ENCODE measurements around the gene RABAC1. TPM values are rescaled to one million over a fixed set of nuclear protein-coding genes. Genes with fewer than 3 reads are reported as not detected.
A peak's percentile ranks its signal among the peaks of the same experiment; 100 is the strongest.
"Not testable (repeated sequence)": the region's sequence is repeated elsewhere in the genome, so short reads cannot be mapped to it uniquely, and the experiment has no call there.

Gene RABAC1
- total and polyA plus RNA-seq, 2 donors = 89.0 to 339 TPM

DNA sequence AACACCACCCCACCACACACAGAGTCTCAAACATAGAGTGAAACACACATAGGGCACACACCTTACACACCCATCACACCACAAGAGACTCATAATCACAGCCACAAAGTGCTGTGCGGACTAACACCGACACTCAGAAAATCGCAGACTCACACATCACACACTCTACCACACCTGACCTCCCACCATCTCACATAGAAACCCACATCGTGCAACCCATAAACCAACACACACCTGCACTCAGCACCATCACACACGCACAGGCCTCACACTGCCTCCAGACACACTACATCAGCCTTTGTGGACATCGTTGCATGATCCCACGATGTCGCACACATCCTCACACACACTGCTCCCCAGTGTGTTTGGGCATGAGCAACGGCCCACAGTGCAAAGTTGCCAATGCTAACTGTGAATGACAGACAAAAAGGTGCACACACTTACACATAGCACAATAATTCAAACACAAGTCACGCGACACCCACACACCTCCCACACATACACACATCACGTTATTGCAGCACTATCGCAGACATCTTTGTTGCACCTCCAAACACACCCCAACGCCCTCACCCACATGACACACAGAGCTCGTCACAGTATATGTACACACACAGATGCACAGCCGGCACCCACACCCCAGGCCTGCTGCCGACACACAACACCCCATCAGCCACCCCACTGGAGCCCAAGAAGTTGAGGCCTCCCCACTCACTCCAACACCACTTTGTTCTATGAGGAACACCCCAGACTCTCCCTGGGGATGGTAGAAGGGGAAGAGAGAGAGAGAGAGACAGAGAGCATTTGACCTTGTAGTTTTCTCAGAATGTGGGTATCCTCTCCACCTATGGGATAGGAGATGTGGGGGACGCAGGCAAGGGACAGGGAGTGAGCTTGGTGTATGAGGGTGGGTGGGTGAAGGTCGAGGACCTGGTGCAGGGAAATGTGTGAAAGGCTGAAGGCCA is 36.2 kb upstream of the RABAC1 start:
- no peak overlapping the region for H3K27ac ChIP-seq (ENCODE audit: low read depth)
- DNase-seq (ENCODE audit: extremely low spot score) = no peak
- WGBS = 84% methylated on average over 19 of the region's 19 CpGs

DNA sequence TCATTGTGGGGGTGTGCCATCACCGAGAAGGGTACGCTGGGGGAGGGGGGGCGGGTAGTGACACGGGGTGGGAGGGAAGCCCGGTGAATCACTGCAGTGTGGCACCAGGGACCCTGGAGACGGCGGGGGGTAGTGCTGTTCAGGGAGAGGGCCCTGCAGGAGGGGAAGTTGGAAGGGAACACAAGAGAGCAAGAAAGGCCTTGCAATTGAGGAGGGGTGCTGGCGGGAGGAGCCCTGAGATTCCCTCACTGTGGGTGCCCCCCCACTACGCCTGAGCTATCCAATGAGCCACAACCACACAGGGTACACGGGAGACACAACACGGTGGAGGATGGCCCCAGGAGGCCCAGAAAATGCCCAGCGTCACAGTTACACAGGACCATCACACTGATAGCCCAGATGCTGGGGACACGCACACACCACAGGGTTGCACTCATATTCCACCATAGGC is 35.4 kb upstream of the RABAC1 start:
- Histone ChIP-seq H3K27ac (ENCODE audit: low read depth) (no peak overlapping the region), H3K36me3 (ENCODE audit: insufficient read depth) (no peaks in the 10 kb centered on the region), H3K4me3 (ENCODE audit: low read depth, low read length) (peak overlapping the region; percentile 38), H3K4me1 (ENCODE audit: insufficient read depth) (no peaks in the 10 kb centered on the region)
- WGBS = 24% methylated on average over 13 of the region's 13 CpGs
- DNase-seq (ENCODE audit: extremely low spot score) = no peak

More for the DNA sequence above, 36.2 kb upstream of the RABAC1 start:
- Histone ChIP-seq H3K36me3 (ENCODE audit: insufficient read depth) (no peaks in the 10 kb centered on the region), H3K4me3 (ENCODE audit: low read depth, low read length) (no peak overlapping the region), H3K4me1 (ENCODE audit: insufficient read depth) (no peaks in the 10 kb centered on the region)

DNA sequence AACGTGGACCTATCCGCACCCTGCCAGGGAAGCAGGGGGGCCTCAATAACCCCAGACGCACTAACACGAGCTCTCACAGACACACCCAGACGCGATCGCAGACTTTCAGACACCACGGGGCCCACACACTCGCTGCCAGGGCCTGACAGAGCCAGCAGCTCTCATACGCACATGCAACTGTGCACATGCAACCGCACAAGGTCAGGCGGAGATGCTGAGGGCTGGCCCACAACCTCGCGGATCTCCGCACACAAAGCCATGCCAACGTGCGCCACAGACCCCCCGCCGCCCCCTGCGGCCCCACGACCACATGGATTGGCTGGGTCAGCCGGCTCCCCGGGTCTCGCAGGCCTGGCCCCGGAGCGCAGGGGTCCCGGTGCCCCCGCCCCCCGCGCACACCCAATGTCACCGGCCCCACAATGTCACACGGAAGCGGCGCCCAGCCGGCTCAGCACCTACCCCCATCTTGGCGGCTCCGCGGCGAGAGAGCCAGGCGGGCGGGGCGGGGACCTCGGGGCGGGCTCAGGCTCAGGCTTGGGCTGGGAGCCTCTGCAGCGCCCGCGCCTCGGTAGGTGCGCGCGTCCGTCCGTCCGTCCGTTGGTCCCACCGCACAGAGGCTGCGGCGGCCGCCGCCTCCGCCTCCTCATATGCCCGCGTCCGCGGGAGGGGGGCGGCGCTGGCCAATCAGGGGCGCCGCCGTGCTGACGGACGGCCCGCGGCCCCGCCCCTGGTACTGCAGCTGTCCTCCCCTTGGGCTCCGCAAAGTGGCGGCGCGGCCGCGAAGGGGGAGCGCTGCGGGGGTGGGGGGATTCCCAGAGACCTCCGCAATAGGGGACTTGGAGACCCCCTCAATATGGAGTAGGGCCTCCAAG is 34.7 kb upstream of the RABAC1 start, which contains the start of gene ATP1A3:
TSS of gene ATP1A3 (minus strand) at position 619 of the 872 bp plus-strand sequence. CDS start at position 465, 154 bp downstream.
- Histone ChIP-seq H3K27ac (ENCODE audit: low read depth) (no peak within 1 kb of the TSS), H3K36me3 (ENCODE audit: insufficient read depth) (no peaks in the 10 kb centered on the region), H3K4me1 (ENCODE audit: insufficient read depth) (no peaks in the 10 kb centered on the region), H3K4me3 (ENCODE audit: low read depth, low read length) (peak within 1 kb of the TSS; percentile 38)
- under 1% methylated on average over 84 of the region's 84 CpGs for WGBS
- DNase-seq (ENCODE audit: extremely low spot score) = no peak

DNA sequence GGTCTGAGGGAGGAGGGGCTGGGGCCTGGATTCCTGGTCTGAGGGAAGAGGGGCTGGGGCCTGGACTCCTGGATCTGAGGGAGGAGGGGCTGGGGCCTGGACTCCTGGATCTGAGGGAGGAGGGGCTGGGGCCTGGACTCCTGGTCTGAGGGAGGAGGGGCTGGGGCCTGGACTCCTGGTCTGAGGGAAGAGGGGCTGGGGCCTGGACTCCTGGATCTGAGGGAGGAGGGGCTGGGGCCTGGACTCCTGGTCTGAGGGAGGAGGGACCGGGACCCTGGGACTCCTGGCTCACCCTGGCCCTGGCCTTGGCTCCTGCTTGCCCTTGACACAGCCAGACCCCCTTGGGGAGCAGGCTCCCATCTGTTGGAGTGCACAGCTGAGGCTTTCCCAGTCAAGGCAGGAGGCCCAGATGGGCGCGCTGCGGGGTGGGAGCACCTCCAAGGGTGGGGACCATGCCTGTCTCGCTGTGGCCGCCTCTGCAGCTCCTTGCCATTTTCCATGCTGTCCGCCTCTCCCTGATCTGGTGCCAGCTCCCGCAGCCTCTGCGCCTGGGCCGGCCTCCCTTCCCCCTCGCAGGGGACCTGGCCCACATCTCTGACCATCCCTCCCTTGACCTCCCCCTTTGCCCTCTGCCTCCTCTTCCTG is 32.9 kb upstream of the RABAC1 start:
- H3K27ac ChIP-seq (ENCODE audit: low read depth); DNase-seq (ENCODE audit: extremely low spot score); H3K4me3 ChIP-seq (ENCODE audit: low read depth, low read length); H3K4me1 ChIP-seq (ENCODE audit: insufficient read depth); H3K36me3 ChIP-seq (ENCODE audit: insufficient read depth): not testable (repeated sequence)
- WGBS = 82% methylated on average over 11 of the region's 11 CpGs

DNA sequence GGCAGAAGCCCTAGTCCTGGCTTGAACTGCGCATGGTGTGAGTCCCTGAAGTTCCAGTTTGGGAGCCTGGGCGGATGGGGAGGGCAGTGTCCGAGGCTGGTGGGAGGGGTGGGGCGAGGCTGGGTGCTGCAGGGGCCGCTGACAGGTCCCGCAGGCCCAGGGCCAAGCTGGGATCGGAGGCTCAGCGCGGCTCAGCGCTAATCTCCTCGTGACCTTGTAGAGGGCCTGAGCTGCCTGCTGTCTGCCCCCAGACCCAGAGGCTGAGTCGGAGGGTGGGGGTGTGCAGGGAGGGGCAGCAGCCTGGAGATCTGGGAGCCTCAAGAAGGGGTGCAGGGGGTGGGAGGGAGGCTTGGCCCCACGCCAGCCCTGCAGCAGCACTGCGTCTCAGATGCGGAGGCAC is 31.9 kb upstream of the RABAC1 start:
- Histone ChIP-seq H3K4me3 (ENCODE audit: low read depth, low read length) (no peak overlapping the region), H3K4me1 (ENCODE audit: insufficient read depth) (no peaks in the 10 kb centered on the region), H3K36me3 (ENCODE audit: insufficient read depth) (no peaks in the 10 kb centered on the region), H3K27ac (ENCODE audit: low read depth) (no peak overlapping the region)
- 27% methylated on average over 15 of the region's 15 CpGs for WGBS
- DNase-seq (ENCODE audit: extremely low spot score) = no peak

DNA sequence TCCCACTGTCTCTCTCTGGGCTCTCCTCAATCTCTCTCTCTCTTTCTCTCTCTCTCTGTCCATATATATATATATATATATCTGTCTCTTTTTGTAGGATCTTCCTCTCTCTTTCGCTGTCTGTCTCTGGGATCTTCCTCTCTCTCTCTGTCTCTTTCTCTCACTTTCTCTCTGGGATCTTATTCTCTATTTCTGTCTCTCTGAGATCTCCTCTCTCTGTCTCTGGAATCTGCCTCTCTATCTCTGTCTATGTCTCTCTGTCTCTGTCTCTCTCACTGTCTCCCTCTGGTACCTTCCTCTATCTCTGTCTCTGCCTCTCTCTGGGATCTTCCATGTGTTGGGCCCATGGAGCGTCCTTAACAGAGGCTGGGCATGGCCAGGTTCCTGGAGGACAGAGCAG is 31.5 kb upstream of the RABAC1 start:
- DNase-seq (ENCODE audit: extremely low spot score) = no peak

DNA sequence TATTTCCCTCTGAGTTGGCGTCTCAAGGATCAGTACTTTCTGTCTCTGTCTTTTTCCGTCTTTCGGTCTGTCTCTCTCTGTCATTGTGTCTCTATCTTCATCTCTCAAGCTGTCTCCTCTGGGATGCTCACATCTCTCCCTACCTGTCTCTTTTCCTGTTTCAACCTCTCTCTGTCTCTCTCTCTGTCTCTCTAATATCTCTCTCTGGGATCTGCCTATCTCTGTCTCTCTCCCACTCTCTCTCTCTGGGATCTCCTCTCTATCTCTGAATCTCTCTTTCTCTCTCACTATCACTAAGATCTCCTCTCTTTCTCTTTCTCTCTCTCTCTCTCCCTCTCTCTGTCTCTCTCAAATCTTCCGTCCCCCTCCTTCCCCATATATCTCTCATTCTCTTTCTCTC is 30.9 kb upstream of the RABAC1 start:
- Histone ChIP-seq H3K36me3 (ENCODE audit: insufficient read depth) (no peaks in the 10 kb centered on the region), H3K4me3 (ENCODE audit: low read depth, low read length) (no peak overlapping the region), H3K27ac (ENCODE audit: low read depth) (no peak overlapping the region), H3K4me1 (ENCODE audit: insufficient read depth) (no peaks in the 10 kb centered on the region)
- DNase-seq (ENCODE audit: extremely low spot score) = no peak
- WGBS = 87% methylated on average over 4 of the region's 4 CpGs

More for the DNA sequence above, 31.5 kb upstream of the RABAC1 start:
- Histone ChIP-seq H3K27ac (ENCODE audit: low read depth) (no peak overlapping the region), H3K4me1 (ENCODE audit: insufficient read depth) (no peaks in the 10 kb centered on the region), H3K36me3 (ENCODE audit: insufficient read depth) (no peaks in the 10 kb centered on the region), H3K4me3 (ENCODE audit: low read depth, low read length) (no peak overlapping the region)
- 66% methylated on average over 2 of the region's 2 CpGs for WGBS

DNA sequence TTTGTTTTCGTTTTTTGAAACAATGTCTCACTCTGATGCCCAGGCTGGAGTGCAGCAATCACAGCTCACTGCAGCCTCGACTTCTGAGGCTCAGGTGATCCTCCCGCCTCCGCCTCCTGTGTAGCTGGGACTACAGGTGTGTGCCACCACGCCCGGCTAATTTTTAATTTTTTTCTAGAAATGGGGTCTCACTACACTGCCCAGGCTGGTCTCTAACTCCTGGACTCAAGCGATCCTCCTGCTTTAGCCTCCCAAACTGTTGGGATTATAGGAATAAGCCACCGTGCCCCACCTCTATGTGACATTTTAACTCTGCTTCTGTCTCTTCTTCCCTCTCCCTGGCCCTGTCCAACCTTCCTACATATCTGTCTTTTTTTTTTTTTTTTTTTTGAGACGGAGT is 29.8 kb upstream of the RABAC1 start:
- Histone ChIP-seq H3K27ac (ENCODE audit: low read depth) (no peak overlapping the region), H3K36me3 (ENCODE audit: insufficient read depth) (no peaks in the 10 kb centered on the region), H3K4me1 (ENCODE audit: insufficient read depth) (no peaks in the 10 kb centered on the region), H3K4me3 (ENCODE audit: low read depth, low read length) (no peak overlapping the region)
- DNase-seq (ENCODE audit: extremely low spot score) = no peak
- WGBS = 91% methylated on average over 9 of the region's 9 CpGs

DNA sequence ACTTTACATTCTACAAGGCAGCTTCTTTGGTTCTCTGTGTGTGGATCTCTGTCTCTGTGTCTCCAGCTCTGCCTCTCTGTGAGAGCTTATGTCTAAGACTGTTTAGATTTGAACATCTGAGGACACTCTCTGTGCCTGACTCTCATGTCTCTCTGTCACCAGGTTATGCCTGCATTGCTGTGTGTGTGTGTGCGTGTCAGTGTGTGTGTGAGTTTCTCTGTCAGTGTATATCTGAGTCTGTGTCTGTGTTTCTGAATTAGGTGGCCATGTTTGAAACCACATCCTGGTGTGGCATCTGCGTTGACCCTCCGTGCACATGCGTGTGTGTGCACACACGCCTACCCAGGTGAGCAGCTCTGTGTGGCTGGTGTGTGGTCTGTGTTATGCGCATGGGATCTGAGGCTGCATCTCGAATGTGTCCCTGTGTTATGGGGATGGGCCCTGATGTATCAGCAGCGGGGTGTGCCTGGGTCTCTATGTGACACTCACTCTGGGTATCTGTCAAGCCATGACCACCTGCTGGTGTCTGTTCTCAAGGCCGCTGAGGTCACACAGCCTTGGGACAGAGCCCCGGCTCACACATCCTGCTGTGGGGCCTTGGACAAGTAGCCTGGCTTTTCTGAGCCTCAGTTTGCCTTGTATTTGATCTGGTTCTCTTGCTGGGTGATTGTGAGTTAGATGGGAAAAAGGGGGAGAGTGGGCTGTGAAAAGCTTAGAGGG is 28.2 kb upstream of the RABAC1 start:
- WGBS = 85% methylated on average over 10 of the region's 10 CpGs
- no peak for DNase-seq (ENCODE audit: extremely low spot score)
- H3K27ac ChIP-seq (ENCODE audit: low read depth) = no peak overlapping the region
- H3K4me1 ChIP-seq (ENCODE audit: insufficient read depth) = no peaks in the 10 kb centered on the region
- H3K4me3 ChIP-seq (ENCODE audit: low read depth, low read length) = no peak overlapping the region
- no peaks in the 10 kb centered on the region for H3K36me3 ChIP-seq (ENCODE audit: insufficient read depth)

DNA sequence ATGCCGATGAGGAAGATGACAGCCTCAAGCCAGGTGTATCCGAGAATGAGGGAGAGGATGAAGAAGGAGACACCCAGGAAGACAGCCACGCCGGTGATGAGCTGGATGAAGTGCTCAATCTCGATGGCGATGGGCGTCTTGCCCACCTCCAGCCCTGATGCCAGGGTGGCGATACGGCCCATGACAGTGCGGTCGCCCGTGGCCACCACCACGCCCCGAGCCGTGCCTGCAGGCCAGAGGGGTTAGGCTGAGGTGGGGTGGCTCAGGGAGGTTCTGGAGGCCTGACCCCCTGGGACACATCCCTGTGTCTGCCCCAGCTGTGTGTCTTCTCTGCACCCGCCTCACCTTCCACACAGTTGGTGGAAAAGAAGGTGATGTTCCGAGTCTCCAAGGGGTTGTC is 25.8 kb upstream of the RABAC1 start:
- no peak for DNase-seq (ENCODE audit: extremely low spot score)
- Histone ChIP-seq H3K27ac (ENCODE audit: low read depth) (no peak overlapping the region), H3K4me3 (ENCODE audit: low read depth, low read length) (no peak overlapping the region), H3K4me1 (ENCODE audit: insufficient read depth) (no peaks in the 10 kb centered on the region), H3K36me3 (ENCODE audit: insufficient read depth) (no peaks in the 10 kb centered on the region)
- 89% methylated on average over 17 of the region's 17 CpGs for WGBS

DNA sequence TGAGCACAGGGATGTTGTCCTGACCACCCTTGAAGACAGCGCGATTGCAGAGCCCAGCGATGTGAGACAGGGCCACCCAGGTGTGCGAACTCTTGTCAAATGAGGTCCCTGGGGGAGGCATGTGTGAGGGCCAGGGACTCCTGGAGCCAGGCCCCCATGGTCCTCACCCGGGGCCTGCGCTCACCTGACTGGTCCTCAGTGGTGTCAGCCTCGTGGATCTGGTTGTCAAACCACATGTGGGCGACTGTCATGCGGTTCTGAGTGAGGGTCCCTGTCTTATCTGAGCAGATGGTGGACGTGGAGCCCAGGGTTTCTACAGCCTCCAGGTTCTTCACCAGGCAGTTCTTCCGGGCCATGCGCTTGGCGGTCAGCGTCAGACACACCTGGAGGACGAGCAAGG is 22.6 kb upstream of the RABAC1 start:
- DNase-seq (ENCODE audit: extremely low spot score) = no peak
- no peaks in the 10 kb centered on the region for H3K36me3 ChIP-seq (ENCODE audit: insufficient read depth)
- 84% methylated on average over 15 of the region's 15 CpGs for WGBS
- no peak overlapping the region for H3K27ac ChIP-seq (ENCODE audit: low read depth)
- H3K4me3 ChIP-seq (ENCODE audit: low read depth, low read length) = no peak overlapping the region
- no peaks in the 10 kb centered on the region for H3K4me1 ChIP-seq (ENCODE audit: insufficient read depth)

DNA sequence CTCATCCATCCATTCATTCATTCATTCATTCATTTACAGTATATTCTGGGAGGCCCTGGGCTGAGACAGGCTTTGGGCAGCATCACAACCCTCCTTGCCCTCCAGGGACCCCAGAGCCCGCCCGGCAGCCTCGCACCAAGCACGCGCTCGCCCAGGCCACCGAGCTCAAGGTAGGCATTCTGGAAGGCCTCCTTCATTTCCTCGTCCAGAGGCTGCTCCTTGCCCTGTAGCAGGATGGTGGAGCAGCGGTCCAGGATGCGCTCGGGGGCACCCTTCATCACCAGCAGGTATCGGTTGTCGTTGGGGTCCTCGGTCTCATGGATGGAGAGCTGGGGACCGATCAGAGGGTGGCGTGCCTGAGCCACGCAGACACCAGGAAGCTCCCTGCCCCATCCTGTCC is 19.3 kb upstream of the RABAC1 start:
- WGBS = 88% methylated on average over 17 of the region's 17 CpGs
- Histone ChIP-seq H3K4me3 (ENCODE audit: low read depth, low read length) (no peak overlapping the region), H3K36me3 (ENCODE audit: insufficient read depth) (no peaks in the 10 kb centered on the region), H3K27ac (ENCODE audit: low read depth) (no peak overlapping the region), H3K4me1 (ENCODE audit: insufficient read depth) (no peaks in the 10 kb centered on the region)
- DNase-seq (ENCODE audit: extremely low spot score) = no peak

DNA sequence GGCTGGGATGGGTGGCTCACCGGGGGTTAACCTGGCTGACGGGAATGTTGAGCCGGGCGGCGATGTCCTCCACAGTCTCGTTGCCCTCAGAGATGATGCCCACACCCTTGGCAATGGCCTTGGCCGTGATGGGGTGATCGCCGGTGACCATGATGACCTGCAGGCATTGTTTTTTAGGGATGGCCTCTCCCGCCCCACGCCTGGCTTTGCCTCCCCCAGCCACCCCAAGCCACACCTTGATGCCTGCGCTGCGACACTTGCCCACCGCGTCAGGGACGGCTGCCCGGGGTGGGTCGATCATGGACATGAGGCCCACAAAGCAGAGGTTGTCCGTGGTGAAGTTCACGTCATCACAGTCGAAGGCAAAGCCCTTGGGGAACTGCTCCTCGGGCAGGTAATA is 18.8 kb upstream of the RABAC1 start:
- H3K4me1 ChIP-seq (ENCODE audit: insufficient read depth) = no peaks in the 10 kb centered on the region
- no peak overlapping the region for H3K27ac ChIP-seq (ENCODE audit: low read depth)
- WGBS = 81% methylated on average over 22 of the region's 22 CpGs
- no peaks in the 10 kb centered on the region for H3K36me3 ChIP-seq (ENCODE audit: insufficient read depth)
- no peak overlapping the region for H3K4me3 ChIP-seq (ENCODE audit: low read depth, low read length)
- DNase-seq (ENCODE audit: extremely low spot score) = no peak

All from urinary bladder (tissue), 4 donors.